Esophagus muscularis mucosa (tissue), 4 donors: ENCODE data around the gene DGAT2L6. TPM values are rescaled to one million over a fixed set of nuclear protein-coding genes. Genes with fewer than 3 reads are reported as not detected.

Experiments
- DNase-seq: peaks from one replicate; pipeline ENCODE4 v3.0.0-alpha.2; 2017; ENCODE audit errors: extremely low spot score
- H3K27ac ChIP-seq, 4 donors: fragments of 200-600 bp; sonication (generic); replicated peaks in 1 of 4; 1 replicate in 3 of 4; 2 replicates in 1 of 4; pipeline ENCODE4 v1.5.1; 2016 to 2019; ENCODE audit warnings: mild to moderate bottlenecking in 1 of 4
- H3K27me3 ChIP-seq, 4 donors: fragments of 200-600 bp; sonication (generic); one replicate each; pipeline versions ENCODE4 v1.5.1 to v1.6.0; 2016 to 2019
- H3K36me3 ChIP-seq, 4 donors: fragments of 200-600 bp; sonication (generic); one replicate each; pipeline ENCODE4 v1.5.1; 2016 to 2019
- H3K4me1 ChIP-seq, 4 donors: fragments of 200-600 bp; sonication (generic); one replicate each; pipeline ENCODE4 v1.5.1; 2016 to 2019
- H3K4me3 ChIP-seq, 4 donors: fragments of 200-600 bp; sonication (generic); 1 replicate in 2 of 4; 2 replicates in 2 of 4; pipeline ENCODE4 v1.5.1; 2016 to 2019; ENCODE audit warnings: mild to moderate bottlenecking in 4 of 4, moderate library complexity in 1 of 4
- H3K9me3 ChIP-seq, 4 donors: fragments of 200-600 bp; sonication (generic); 1 replicate in 3 of 4; 2 replicates in 1 of 4; pipeline ENCODE4 v1.5.1; 2016 to 2019
- CTCF ChIP-seq, 3 experiments: fragments of 200-600 bp in 2 of 3; fragments of 450-650 bp in 1 of 3; sonication (generic) in 2 of 3; IDR thresholded peaks; one replicate each; pipeline ENCODE4 v1.5.1; 2017 to 2019; ENCODE audit warnings: antibody characterized with exemption in 3 of 3, mild to moderate bottlenecking in 2 of 3, moderate library complexity in 1 of 3
- EP300 ChIP-seq: sonication (generic); formaldehyde crosslinking; IDR thresholded peaks from one replicate; pipeline ENCODE4 v1.6.1; 2017; ENCODE audit warnings: antibody characterized with exemption
- POLR2A ChIP-seq: fragments of 450-650 bp; IDR thresholded peaks from one replicate; pipeline ENCODE4 v1.6.1; 2017; ENCODE audit warnings: antibody characterized with exemption, moderate library complexity, mild to moderate bottlenecking, low read depth
- POLR2AphosphoS5 ChIP-seq, 2 donors: sonication (generic); formaldehyde crosslinking; IDR thresholded peaks; one replicate each; pipeline ENCODE4 v1.6.1; 2017; ENCODE audit warnings: antibody characterized with exemption in 2 of 2
- WGBS: methylation state at CpG from one replicate; pipeline ENCODE4 v1.1.5; 2018; 5-methylcytosine and 5-hydroxymethylcytosine counted together
- intact Hi-C: fragments of 100-400 bp; cut with DNase I; formaldehyde crosslinking; loops from one replicate; pipeline ENCODE4 v1.15.1; 2023
- total RNA-seq, 4 donors: library from RNA; depleted of rRNA; stranded (reverse); fragments of >200 nt; gene quantifications; one replicate each; pipeline versions ENCODE4 v1.1.0 to v1.2.1, GENCODE V29; 2016

DGAT2L6 gene
- total RNA-seq, 4 donors from 2014 or later, result not detected

GRCh38 chrX:70171624-70172023 lies 5.7 kb upstream of the DGAT2L6 start:
- no peaks in the 10 kb centered on the region for H3K9me3 ChIP-seq
- H3K4me3 ChIP-seq, result no peak overlapping the region
- WGBS, result 62% methylated on average over 2 of the region's 2 CpGs
- H3K36me3 ChIP-seq, result no peaks in the 10 kb centered on the region
- no peak for TF ChIP-seq POLR2AphosphoS5 (IDR thresholded peaks at IDR 0.05)
- DNase-seq, result no peak
- intact Hi-C loops, result no loop called here
- peaks cover 0 to 13% (median 6%) of the 10 kb centered on the region in 4 donors for H3K4me1 ChIP-seq
- H3K27me3 ChIP-seq, result no peaks in the 10 kb centered on the region
- H3K27ac ChIP-seq, result no peak overlapping the region

DNA sequence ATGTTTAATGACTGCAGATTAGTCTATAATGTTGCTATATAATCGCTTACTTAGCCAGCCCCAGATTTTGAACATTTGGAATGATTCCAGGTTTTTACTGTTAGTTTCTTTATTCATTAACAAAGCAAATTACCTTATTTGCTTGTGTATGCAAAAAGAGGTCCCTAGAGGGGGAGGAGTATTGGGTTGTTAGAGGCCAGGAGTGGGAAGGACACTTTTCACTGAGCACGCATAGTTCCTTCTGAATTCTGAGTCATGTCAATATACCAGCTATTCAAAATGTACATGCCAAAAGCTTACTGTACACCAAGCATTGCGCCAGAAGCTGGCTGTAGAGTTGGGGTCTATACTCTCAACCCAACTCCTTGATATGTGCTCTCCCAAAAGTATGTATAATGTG lies 5.1 kb upstream of the DGAT2L6 start:
- TF ChIP-seq POLR2AphosphoS5 (IDR thresholded peaks at IDR 0.05), result no peak
- no peak for TF ChIP-seq EP300
- no peak for TF ChIP-seq CTCF (IDR thresholded peaks at IDR 0.05)
- no peak for TF ChIP-seq POLR2A
- H3K27ac ChIP-seq, result no peak overlapping the region
- H3K4me3 ChIP-seq, result no peak overlapping the region
- H3K36me3 ChIP-seq, result no peaks in the 10 kb centered on the region
- 92% methylated on average over 3 of the region's 3 CpGs for WGBS
- intact Hi-C loops, result no loop called here
- H3K27me3 ChIP-seq, result no peaks in the 10 kb centered on the region
- no peak for DNase-seq
- H3K9me3 ChIP-seq, result no peaks in the 10 kb centered on the region
- peaks cover 0 to 13% (median 6%) of the 10 kb centered on the region in 4 donors for H3K4me1 ChIP-seq

DNA sequence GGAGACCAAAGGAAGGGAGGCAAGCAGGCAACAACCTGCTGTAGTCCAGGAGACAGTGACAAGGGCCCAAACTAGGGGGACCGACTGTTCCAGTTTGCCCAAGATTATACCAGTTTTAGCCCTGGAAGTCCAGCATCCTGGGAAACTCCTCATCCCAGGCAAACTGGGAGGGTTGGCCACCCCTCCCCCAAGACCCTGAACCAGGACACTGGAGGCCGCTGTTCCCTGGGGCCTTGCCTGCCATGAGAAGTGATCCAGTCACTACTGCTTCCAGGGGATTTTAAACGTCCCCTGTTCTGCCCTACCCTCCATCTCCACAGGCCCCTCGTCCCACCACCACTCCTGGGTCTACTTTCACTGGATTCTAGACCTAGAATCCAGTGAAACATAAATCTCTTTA lies 4.3 kb upstream of the DGAT2L6 start:
- no peak overlapping the region for H3K4me3 ChIP-seq
- no peak overlapping the region for H3K27ac ChIP-seq
- 75% methylated on average over 4 of the region's 4 CpGs for WGBS

GRCh38 chrX:70174754-70175153 lies 2.5 kb upstream of the DGAT2L6 start:
- Histone ChIP-seq H3K36me3 (no peaks in the 10 kb centered on the region), H3K9me3 (no peaks in the 10 kb centered on the region), H3K4me3 (no peak overlapping the region), H3K27me3 (no peaks in the 10 kb centered on the region), H3K27ac (no peak overlapping the region), H3K4me1 (peaks cover 0 to 6% (median 2%) of the 10 kb centered on the region in 4 donors)
- WGBS, result 50% methylated on average over 4 of the region's 4 CpGs
- intact Hi-C loops, result no loop called here
- no peak for DNase-seq
- TF ChIP-seq POLR2AphosphoS5 (IDR thresholded peaks at IDR 0.05) (no peak), EP300 (no peak), POLR2A (no peak), CTCF (IDR thresholded peaks at IDR 0.05) (no peak)

More for the DNA sequence above, 4.3 kb upstream of the DGAT2L6 start:
- intact Hi-C loops, result no loop called here
- Histone ChIP-seq H3K9me3 (no peaks in the 10 kb centered on the region), H3K36me3 (no peaks in the 10 kb centered on the region), H3K27me3 (no peaks in the 10 kb centered on the region), H3K4me1 (peaks cover 0 to 13% (median 5%) of the 10 kb centered on the region in 4 donors)
- TF ChIP-seq POLR2A (no peak), POLR2AphosphoS5 (IDR thresholded peaks at IDR 0.05) (no peak), CTCF (IDR thresholded peaks at IDR 0.05) (no peak), EP300 (no peak)
- no peak for DNase-seq

DNA sequence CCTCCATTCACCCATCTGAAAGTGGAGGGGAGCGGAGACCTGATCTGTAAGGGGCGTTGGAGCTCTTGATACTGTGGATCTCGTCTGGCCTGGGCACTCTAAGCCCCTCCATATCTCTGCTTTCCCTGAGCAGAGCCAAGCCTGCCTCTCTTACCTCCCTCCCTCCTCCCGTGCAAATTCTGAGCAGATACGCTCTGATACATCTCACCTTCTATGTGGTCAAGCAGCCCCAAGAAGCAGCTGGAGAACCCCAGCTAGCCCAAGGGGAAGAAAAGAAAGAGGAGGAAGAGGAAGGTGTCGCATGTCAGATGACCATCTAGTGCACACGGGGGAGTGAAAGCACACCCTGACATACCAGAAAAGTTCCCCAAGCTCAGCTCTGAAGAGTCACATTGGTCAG lies 1.9 kb upstream of the DGAT2L6 start:
- H3K4me1 ChIP-seq, result peaks cover 0 to 6% (median 2%) of the 10 kb centered on the region in 4 donors
- 73% methylated on average over 7 of the region's 7 CpGs for WGBS
- intact Hi-C loops, result no loop called here
- no peaks in the 10 kb centered on the region for H3K9me3 ChIP-seq
- no peak overlapping the region for H3K27ac ChIP-seq
- no peak overlapping the region for H3K4me3 ChIP-seq
- no peak for TF ChIP-seq EP300
- no peak for TF ChIP-seq CTCF (IDR thresholded peaks at IDR 0.05)
- no peak for TF ChIP-seq POLR2A
- TF ChIP-seq POLR2AphosphoS5 (IDR thresholded peaks at IDR 0.05), result no peak
- no peaks in the 10 kb centered on the region for H3K27me3 ChIP-seq
- H3K36me3 ChIP-seq, result no peaks in the 10 kb centered on the region
- no peak for DNase-seq
